Ovary (tissue), 9 donors: ENCODE data around the gene PRM2. TPM values are rescaled to one million over a fixed set of nuclear protein-coding genes. Genes with fewer than 3 reads are reported as not detected.

Experiments used
- DNase-seq, 5 donors: peaks; one replicate each; pipeline ENCODE4 v3.0.0-alpha.2; 2019 to 2020
- H3K27ac ChIP-seq, 2 donors: fragments of 200-600 bp; one replicate each; pipeline versions ENCODE4 v1.5.1 to v1.8.0; 2019 to 2022
- H3K27me3 ChIP-seq: fragments of 200-600 bp; one replicate; pipeline ENCODE4 v1.8.0; 2022
- H3K36me3 ChIP-seq: fragments of 200-600 bp; sonication (generic); one replicate; pipeline ENCODE4 v1.5.1; 2019
- H3K4me1 ChIP-seq: one replicate; pipeline ENCODE4 v1.8.1; 2013; ENCODE audit warnings: mild to moderate bottlenecking, moderate library complexity; ENCODE audit not compliant: insufficient read depth
- H3K4me3 ChIP-seq: fragments of 200-600 bp; sonication (generic); one replicate; pipeline ENCODE4 v1.5.1; 2017
- H3K9me3 ChIP-seq, 2 donors: fragments of 200-600 bp in 1 of 2; sonication (generic) in 1 of 2; one replicate each; pipeline versions ENCODE4 v1.5.1 to v1.8.1; 2013 to 2019; ENCODE audit warnings: mild to moderate bottlenecking in 1 of 2, moderate library complexity in 1 of 2
- EP300 ChIP-seq: sonication (generic); formaldehyde crosslinking; IDR thresholded peaks from one replicate; pipeline ENCODE4 v1.6.1; 2017; ENCODE audit warnings: antibody characterized with exemption
- POLR2A ChIP-seq: fragments of 450-650 bp; IDR thresholded peaks from one replicate; pipeline ENCODE4 v1.6.1; 2017; ENCODE audit warnings: antibody characterized with exemption, mild to moderate bottlenecking, moderate library complexity
- WGBS, 3 donors: extraction: QIAGEN DNeasy Blood & Tissue Kit in 1 of 3; methylation state at CpG; one replicate each; pipeline versions ENCODE4 v1.1.5 to v1.1.7; 2013 to 2017; 5-methylcytosine and 5-hydroxymethylcytosine counted together
- intact Hi-C, 4 donors: fragments of 100-400 bp; cut with DNase I; formaldehyde crosslinking; loops; one replicate each; pipeline versions ENCODE4 v1.11.0 to v1.15.1; 2022 to 2023
- polyA plus RNA-seq, 2 donors: library from polyadenylated mRNA; stranded (reverse); fragments of 200-250 nt in 1 of 2; fragments of 350-450 nt in 1 of 2; fragmentation: Illumina TruSeq in 1 of 2; extraction: RNeasy Lipid Tissue Mini Kit (QIAGEN cat#74804) in 1 of 2; gene quantifications; one replicate each; pipeline ENCODE4 v1.2.3, GENCODE V29; 2013 to 2014
- total RNA-seq, 7 donors: library from RNA; depleted of rRNA in 2 of 7; stranded (reverse); fragments of >200 nt in 2 of 7; fragmentation: NEBNext Ultra II Directional in 3 of 7; extraction: Animal tissue kit (Norgen Biotek cat#: 25700) in 3 of 7; gene quantifications; one replicate each; pipeline versions ENCODE4 v1.1.0 to v1.2.4, GENCODE V29; 2016 to 2023
- TF ChIP-seq, protein P1 (sequence below), 3 donors: fragments of 450-650 bp in 2 of 3; fragments of 200-600 bp in 1 of 3; IDR thresholded peaks; one replicate each; pipeline versions ENCODE4 v1.5.1 to v1.8.0; 2016 to 2022; ENCODE audit warnings: antibody characterized with exemption in 3 of 3, mild to moderate bottlenecking in 1 of 3
- donor health status: DM: no; HTN: no; CAD: no; lungs with moderate emphysema.
- donor health status: DM: no; HTN: no; CAD: no.
- donor health status: Bipolar disorder and iron deficiency.
- donor health status: DM: yes; HTN: yes; CAD: no.
- donor health status: DM: no; HTN: no; CAD: no.
- donor health status: DM: yes; HTN: yes; CAD: no.

The PRM2 gene
- total and polyA plus RNA-seq, 9 donors, result not detected

DNA sequence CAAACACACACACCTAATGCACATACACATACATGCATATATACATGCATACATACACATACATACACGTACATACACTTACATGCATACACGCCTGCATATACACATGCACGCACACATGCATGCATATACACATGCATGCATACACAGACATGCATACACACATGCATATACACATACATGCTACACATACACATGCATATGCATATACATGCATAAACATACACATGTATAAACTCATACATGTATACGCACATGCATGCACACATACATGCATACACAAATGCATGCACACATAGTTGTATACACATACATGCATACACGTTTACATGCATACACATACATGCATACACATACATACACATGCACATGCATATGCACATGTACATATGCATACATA is 45.4 kb upstream of the PRM2 start:
- TF ChIP-seq, protein P1, sequence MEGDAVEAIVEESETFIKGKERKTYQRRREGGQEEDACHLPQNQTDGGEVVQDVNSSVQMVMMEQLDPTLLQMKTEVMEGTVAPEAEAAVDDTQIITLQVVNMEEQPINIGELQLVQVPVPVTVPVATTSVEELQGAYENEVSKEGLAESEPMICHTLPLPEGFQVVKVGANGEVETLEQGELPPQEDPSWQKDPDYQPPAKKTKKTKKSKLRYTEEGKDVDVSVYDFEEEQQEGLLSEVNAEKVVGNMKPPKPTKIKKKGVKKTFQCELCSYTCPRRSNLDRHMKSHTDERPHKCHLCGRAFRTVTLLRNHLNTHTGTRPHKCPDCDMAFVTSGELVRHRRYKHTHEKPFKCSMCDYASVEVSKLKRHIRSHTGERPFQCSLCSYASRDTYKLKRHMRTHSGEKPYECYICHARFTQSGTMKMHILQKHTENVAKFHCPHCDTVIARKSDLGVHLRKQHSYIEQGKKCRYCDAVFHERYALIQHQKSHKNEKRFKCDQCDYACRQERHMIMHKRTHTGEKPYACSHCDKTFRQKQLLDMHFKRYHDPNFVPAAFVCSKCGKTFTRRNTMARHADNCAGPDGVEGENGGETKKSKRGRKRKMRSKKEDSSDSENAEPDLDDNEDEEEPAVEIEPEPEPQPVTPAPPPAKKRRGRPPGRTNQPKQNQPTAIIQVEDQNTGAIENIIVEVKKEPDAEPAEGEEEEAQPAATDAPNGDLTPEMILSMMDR (IDR thresholded peaks at IDR 0.05), result no peak
- TF ChIP-seq POLR2A (no peak), EP300 (no peak)
- no peak overlapping the region for H3K27ac ChIP-seq

DNA sequence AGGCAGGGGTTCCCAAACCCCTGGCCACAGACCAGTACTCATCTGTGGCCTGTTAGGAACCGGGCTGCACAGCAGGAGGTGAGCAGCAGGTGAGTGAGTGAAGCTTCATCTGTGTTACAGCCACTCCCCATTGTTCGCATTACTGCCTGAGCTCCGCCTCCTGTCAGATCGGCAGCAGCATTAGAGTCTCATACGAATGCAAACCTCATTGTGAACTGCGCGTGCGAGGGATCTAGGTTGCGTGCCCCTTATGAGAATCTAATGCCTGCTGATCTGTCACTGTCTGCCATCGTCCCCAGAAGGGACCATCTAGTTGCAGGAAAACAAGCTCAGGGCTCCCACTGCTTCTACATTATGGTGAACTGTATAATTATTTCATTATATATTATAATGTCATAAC is 43.9 kb upstream of the PRM2 start:
- no peak overlapping the region for H3K4me3 ChIP-seq
- H3K27me3 ChIP-seq, result no peaks in the 10 kb centered on the region
- H3K27ac ChIP-seq, result no peak overlapping the region
- no peak for DNase-seq
- 83 to 87% (median 84%) methylated on average over 10 of the region's 10 CpGs for WGBS, 3 donors
- intact Hi-C loops, result loop anchor here in 1 of 4 donors (5.0 kb wide), 1 partner anchor 58 kb away; no protein-coding TSS in a partner anchor
- peaks cover 2% of the 10 kb centered on the region for H3K4me1 ChIP-seq
- no peaks in the 10 kb centered on the region for H3K9me3 ChIP-seq
- TF ChIP-seq, protein P1 (IDR thresholded peaks at IDR 0.05), result no peak
- TF ChIP-seq POLR2A (no peak), EP300 (no peak)
- H3K36me3 ChIP-seq, result no peaks in the 10 kb centered on the region

More for the DNA sequence above, 45.4 kb upstream of the PRM2 start:
- intact Hi-C loops, result loop anchor here in 1 of 4 donors (5.0 kb wide), 1 partner anchor 59 kb away; no protein-coding TSS in a partner anchor
- Histone ChIP-seq H3K36me3 (no peaks in the 10 kb centered on the region), H3K9me3 (no peaks in the 10 kb centered on the region), H3K27me3 (no peaks in the 10 kb centered on the region), H3K4me3 (no peak overlapping the region), H3K4me1 (no peaks in the 10 kb centered on the region)
- no peak for DNase-seq
- 66 to 85% (median 83%) methylated on average over 5 of the region's 5 CpGs for WGBS, 3 donors

- peaks cover 2% of the 10 kb centered on the region for H3K4me1 ChIP-seq
- no peak for DNase-seq
- H3K27me3 ChIP-seq, result no peaks in the 10 kb centered on the region
- no peak overlapping the region for H3K27ac ChIP-seq
- TF ChIP-seq EP300, result no peak
- TF ChIP-seq, protein P1 (IDR thresholded peaks at IDR 0.05), result no peak
- no peak for TF ChIP-seq POLR2A
- WGBS, 3 donors, result 51 to 60% (median 52%) methylated on average over 8 of the region's 8 CpGs
- intact Hi-C loops, result loop anchor here in 1 of 4 donors (5.0 kb wide), 1 partner anchor 57 kb away; no protein-coding TSS in a partner anchor
- no peaks in the 10 kb centered on the region for H3K36me3 ChIP-seq
- no peak overlapping the region for H3K4me3 ChIP-seq
- no peaks in the 10 kb centered on the region for H3K9me3 ChIP-seq
These were observed 43.4 kb upstream of the PRM2 start for GRCh38 chr16:11319529-11320146.

DNA sequence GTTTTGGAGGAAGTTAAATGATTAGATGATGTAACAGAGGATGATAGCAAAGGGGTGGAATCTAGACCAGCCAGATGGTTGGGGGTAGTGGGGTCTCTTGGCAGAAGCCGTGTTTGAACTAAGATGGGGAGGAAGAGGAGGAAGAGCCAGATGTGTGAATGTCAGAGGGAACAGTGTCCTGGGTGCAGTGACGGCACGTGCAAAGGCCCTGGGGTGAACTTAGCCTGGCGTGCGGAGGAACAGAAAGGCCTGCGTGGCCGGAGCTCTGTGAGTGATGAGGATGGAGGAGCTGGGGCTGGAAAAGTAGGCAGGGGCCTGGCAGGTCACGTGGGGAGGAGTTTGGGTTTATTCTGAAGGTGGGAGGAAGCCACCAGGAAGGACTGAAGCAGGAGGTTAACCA is 42.5 kb upstream of the PRM2 start:
- intact Hi-C loops, result no loop called here
- Histone ChIP-seq H3K36me3 (no peaks in the 10 kb centered on the region), H3K4me3 (no peak overlapping the region), H3K27me3 (no peaks in the 10 kb centered on the region), H3K27ac (no peak overlapping the region), H3K4me1 (peaks cover 2% of the 10 kb centered on the region), H3K9me3 (no peaks in the 10 kb centered on the region)
- no peak for TF ChIP-seq POLR2A
- TF ChIP-seq, protein P1 (IDR thresholded peaks at IDR 0.05), result no peak
- no peak for TF ChIP-seq EP300
- 85 to 98% (median 95%) methylated on average over 8 of the region's 8 CpGs for WGBS, 3 donors
- DNase-seq, result no peak
